Fibroblast of lung (primary cell): ENCODE data around the gene ALDH18A1. TPM values are rescaled to one million over a fixed set of nuclear protein-coding genes. Genes with fewer than 3 reads are reported as not detected.

ENCODE experiments used
- DNase-seq, 2 donors: peaks; one replicate each; pipeline versions ENCODE4 v3.0.0 to v3.0.0-alpha.2; 2010; ENCODE audit warnings: low read depth in 2 of 2
- H2AFZ ChIP-seq: 2 replicates; pipeline ENCODE4 v1.5.1; 2012; ENCODE audit warnings: low read length, control low read depth, inconsistent platforms
- H3K27ac ChIP-seq: 2 replicates; pipeline ENCODE4 v1.5.1; 2011; ENCODE audit warnings: low read length, control low read depth; ENCODE audit not compliant: insufficient read depth
- H3K27me3 ChIP-seq: 2 replicates; pipeline ENCODE4 v1.5.1; 2011; ENCODE audit warnings: mild to moderate bottlenecking, low read length; ENCODE audit not compliant: control insufficient read depth, insufficient read depth
- H3K36me3 ChIP-seq: 2 replicates; pipeline ENCODE4 v1.5.1; 2011; ENCODE audit warnings: low read length; ENCODE audit not compliant: control insufficient read depth, insufficient read depth
- H3K4me1 ChIP-seq: 2 replicates; pipeline ENCODE4 v1.5.1; 2011; ENCODE audit warnings: low read length; ENCODE audit not compliant: control insufficient read depth, insufficient read depth; ENCODE audit errors: extremely low read depth
- H3K4me2 ChIP-seq: 2 replicates; pipeline ENCODE4 v1.5.1; 2011; ENCODE audit warnings: low read length, control low read depth; ENCODE audit not compliant: insufficient read depth; ENCODE audit errors: extremely low read depth
- H3K4me3 ChIP-seq, 4 experiments: fragments of 200-600 bp in 1 of 4; sonication (generic) in 1 of 4; replicated peaks in 1 of 4; 2 replicates each; pipeline ENCODE4 v1.5.1; 2011 to 2016; ENCODE audit warnings: low read length in 4 of 4, low read depth in 3 of 4, mild to moderate bottlenecking in 3 of 4, control low read depth in 2 of 4, inconsistent platforms in 1 of 4, mixed read lengths in 1 of 4; ENCODE audit not compliant: insufficient read depth in 1 of 4; ENCODE audit errors: control extremely low read depth in 1 of 4
- H3K79me2 ChIP-seq: 2 replicates; pipeline ENCODE4 v1.5.1; 2012; ENCODE audit warnings: mild to moderate bottlenecking, low read length, inconsistent platforms; ENCODE audit not compliant: control insufficient read depth, insufficient read depth
- H3K9ac ChIP-seq: 2 replicates; pipeline ENCODE4 v1.5.1; 2011; ENCODE audit warnings: mild to moderate bottlenecking, low read length, control low read depth; ENCODE audit not compliant: insufficient read depth
- H3K9me3 ChIP-seq: 2 replicates; pipeline ENCODE4 v1.5.1; 2012; ENCODE audit warnings: low read depth, low read length; ENCODE audit not compliant: control insufficient read depth, insufficient read depth
- H4K20me1 ChIP-seq: 2 replicates; pipeline ENCODE4 v1.5.1; 2011; ENCODE audit warnings: low read length; ENCODE audit not compliant: control insufficient read depth, insufficient read depth; ENCODE audit errors: extremely low read depth
- CTCF ChIP-seq, 2 donors: IDR thresholded peaks in 1 of 2; conservative IDR thresholded peaks in 1 of 2; 1 replicate in 1 of 2; 2 replicates in 1 of 2; pipeline ENCODE4 v1.5.1; 2011 to 2012; ENCODE audit warnings: low read length in 2 of 2, control low read depth in 1 of 2, inconsistent platforms in 1 of 2, low read depth in 1 of 2, mild to moderate bottlenecking in 1 of 2
- EZH2 ChIP-seq: IDR thresholded peaks from 2 replicates; pipeline ENCODE4 v1.5.1; 2012; ENCODE audit warnings: low read length, control low read depth, mild to moderate bottlenecking; ENCODE audit errors: missing control alignments
- polyA plus RNA-seq, 2 donors: library from polyadenylated mRNA; depleted of rRNA in 1 of 2; stranded (reverse) in 1 of 2; unstranded in 1 of 2; fragments of >200 nt; gene quantifications; 2 replicates each; pipeline ENCODE4 v1.2.1, GENCODE V29; 2011 to 2012; ENCODE audit warnings: missing spikeins in 1 of 2
- total RNA-seq: library from RNA; depleted of rRNA; stranded (reverse); fragments of >200 nt; gene quantifications from 2 replicates; pipeline ENCODE4 v1.2.1, GENCODE V29; 2014

The ALDH18A1 gene
- total and polyA plus RNA-seq, 2 donors (not counting 1 experiment from before 2014, with no cell fraction given) = 84.4 to 85.7 TPM

GRCh38 chr10:95653895-95654294 lies 2.6 kb downstream of the ALDH18A1 start:
- no peak for TF ChIP-seq EZH2
- TF ChIP-seq CTCF (conservative IDR thresholded peaks at IDR 0.05 in 1 of 2, IDR thresholded peaks at IDR 0.05 in 1 of 2; ENCODE audit: low read depth in 1 of 2, low read length in 2 of 2) = no peak
- Histone ChIP-seq H3K9ac (no peak overlapping the region), H2AFZ (no peak overlapping the region), H4K20me1 (no peaks in the 10 kb centered on the region), H3K79me2 (peaks cover 29% of the 10 kb centered on the region), H3K9me3 (no peaks in the 10 kb centered on the region), H3K4me3 (no peak overlapping the region), H3K27me3 (no peaks in the 10 kb centered on the region), H3K27ac (no peak overlapping the region), H3K4me2 (no peak overlapping the region), H3K36me3 (peaks cover 10% of the 10 kb centered on the region), H3K4me1 (no peaks in the 10 kb centered on the region)
- DNase-seq = no peak

GRCh38 chr10:95651346-95652060 lies 5.0 kb downstream of the ALDH18A1 start:
- Histone ChIP-seq H2AFZ (no peak overlapping the region), H3K9me3 (no peaks in the 10 kb centered on the region), H3K9ac (no peak overlapping the region), H3K27me3 (no peaks in the 10 kb centered on the region), H3K4me2 (no peak overlapping the region), H3K4me1 (no peaks in the 10 kb centered on the region), H3K4me3 (no peak overlapping the region), H4K20me1 (no peaks in the 10 kb centered on the region), H3K27ac (no peak overlapping the region), H3K36me3 (peaks cover 13% of the 10 kb centered on the region), H3K79me2 (peaks cover 32% of the 10 kb centered on the region)
- DNase-seq = peak in 1 of 2 donors; percentile 7
- TF ChIP-seq CTCF (conservative IDR thresholded peaks at IDR 0.05 in 1 of 2, IDR thresholded peaks at IDR 0.05 in 1 of 2; ENCODE audit: low read depth in 1 of 2, low read length in 2 of 2) (no peak), EZH2 (no peak)

GRCh38 chr10:95650232-95650631 lies 6.3 kb downstream of the ALDH18A1 start:
- Histone ChIP-seq H3K79me2 (peaks cover 21% of the 10 kb centered on the region), H3K4me3 (no peak overlapping the region), H4K20me1 (no peaks in the 10 kb centered on the region), H3K36me3 (peaks cover 16% of the 10 kb centered on the region), H3K4me1 (no peaks in the 10 kb centered on the region), H3K27me3 (no peaks in the 10 kb centered on the region), H3K27ac (no peak overlapping the region), H2AFZ (no peak overlapping the region), H3K9me3 (no peaks in the 10 kb centered on the region), H3K4me2 (no peak overlapping the region), H3K9ac (no peak overlapping the region)
- TF ChIP-seq EZH2 (no peak), CTCF (conservative IDR thresholded peaks at IDR 0.05 in 1 of 2, IDR thresholded peaks at IDR 0.05 in 1 of 2; ENCODE audit: low read depth in 1 of 2, low read length in 2 of 2) (no peak)
- DNase-seq = no peak
